ENCODE measurements around the gene HELZ.
"Not testable (repeated sequence)": the region's sequence is repeated elsewhere in the genome, so short reads cannot be mapped to it uniquely, and the experiment has no call there.

HELZ gene

GRCh38 chr17:67265436-67266019, 20.5 kb upstream of the HELZ start:
- DNase-seq (ENCODE audit: low read depth): no peak

GRCh38 chr17:67262435-67263117, 17.6 kb upstream of the HELZ start:
- DNase-seq (ENCODE audit: low read depth): no peak

GRCh38 chr17:67260170-67260987, 15.4 kb upstream of the HELZ start:
- DNase-seq (ENCODE audit: low read depth): no peak

GRCh38 chr17:67258821-67259468, 13.9 kb upstream of the HELZ start:
- peak; percentile 27 for DNase-seq (ENCODE audit: low read depth)

- DNase-seq (ENCODE audit: low read depth): no peak
Observed at GRCh38 chr17:67256075-67256732, 11.2 kb upstream of the HELZ start.

DNA sequence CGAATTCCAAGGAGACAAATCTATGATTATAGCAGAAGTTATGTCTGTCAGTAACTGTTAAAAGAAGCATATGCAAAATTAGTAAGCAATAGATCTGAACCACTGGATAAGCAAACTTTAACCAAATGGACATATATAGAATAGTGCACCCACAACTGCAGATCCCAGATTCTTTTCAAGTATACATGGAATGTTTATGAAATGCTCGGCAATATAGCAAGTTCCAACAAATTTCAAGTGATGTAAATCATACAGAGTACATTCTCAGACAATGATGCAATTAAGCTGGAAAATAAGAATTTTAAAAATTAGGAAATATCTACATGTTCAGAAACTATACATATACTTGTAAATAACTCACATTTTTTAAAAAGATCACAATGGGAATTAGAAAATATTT, 8.4 kb upstream of the HELZ start:
- no peak for DNase-seq (ENCODE audit: low read depth)

GRCh38 chr17:67251586-67251985, 6.6 kb upstream of the HELZ start:
- not testable (repeated sequence) for DNase-seq (ENCODE audit: low read depth)

GRCh38 chr17:67248291-67248690, 3.3 kb upstream of the HELZ start:
- DNase-seq (ENCODE audit: low read depth): no peak

GRCh38 chr17:67247416-67247900, 2.5 kb upstream of the HELZ start:
- no peak for DNase-seq (ENCODE audit: low read depth)

DNA sequence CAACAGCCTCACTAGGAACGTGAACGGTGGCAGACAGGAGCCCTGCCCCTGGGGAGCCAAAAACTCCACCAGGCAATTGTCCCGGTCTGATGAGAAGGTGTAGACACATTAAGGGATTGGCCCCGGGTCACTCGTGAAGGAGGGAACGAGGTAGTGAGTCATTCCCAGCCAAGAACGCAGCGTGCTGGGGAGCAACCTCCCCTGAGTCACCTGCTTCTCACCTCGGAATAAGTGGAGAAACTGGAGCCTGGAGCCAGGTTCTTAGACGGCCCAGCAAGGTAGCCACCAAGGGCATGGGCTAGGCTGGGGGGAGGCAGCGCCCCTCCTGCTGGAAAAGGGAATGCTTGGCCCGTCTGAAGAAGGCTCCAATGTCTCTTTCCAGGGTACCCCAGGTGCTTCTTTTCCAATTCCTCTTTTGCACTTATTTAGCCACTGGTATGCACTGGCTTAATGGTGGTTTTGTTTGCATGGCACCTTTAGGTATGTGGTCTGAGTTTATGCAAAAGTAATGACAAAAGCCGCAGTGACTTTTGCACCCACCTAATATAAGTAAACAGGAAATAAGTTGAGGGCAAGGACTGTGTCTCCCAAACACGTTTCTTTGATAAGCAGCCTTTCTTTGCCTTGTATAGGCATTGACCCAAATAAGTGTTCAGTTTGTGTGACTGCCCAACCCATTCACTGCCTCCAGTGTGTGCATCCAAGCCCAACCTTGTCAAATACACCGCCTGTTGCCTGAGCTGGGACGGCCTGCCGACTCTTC, 1.8 kb upstream of the HELZ start:
- DNase-seq (ENCODE audit: low read depth): peak; percentile 37

DNA sequence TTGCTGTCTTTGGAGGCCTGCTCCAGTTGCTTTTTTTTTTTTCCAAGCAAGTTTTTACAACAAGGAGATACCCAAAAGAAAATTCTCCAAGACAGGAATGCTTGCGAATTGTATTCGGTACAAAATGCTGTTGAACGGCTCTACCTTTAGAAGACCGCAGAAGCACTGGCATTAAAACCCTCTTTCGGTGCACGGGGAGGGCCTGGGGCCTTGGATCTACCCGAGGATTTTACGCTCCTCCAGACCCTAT, 1.3 kb upstream of the HELZ start:
- no peak for DNase-seq (ENCODE audit: low read depth)

- peak; percentile 15 for DNase-seq (ENCODE audit: low read depth)
Observed at GRCh38 chr17:67245694-67246402, 852 bp upstream of the HELZ start.

DNA sequence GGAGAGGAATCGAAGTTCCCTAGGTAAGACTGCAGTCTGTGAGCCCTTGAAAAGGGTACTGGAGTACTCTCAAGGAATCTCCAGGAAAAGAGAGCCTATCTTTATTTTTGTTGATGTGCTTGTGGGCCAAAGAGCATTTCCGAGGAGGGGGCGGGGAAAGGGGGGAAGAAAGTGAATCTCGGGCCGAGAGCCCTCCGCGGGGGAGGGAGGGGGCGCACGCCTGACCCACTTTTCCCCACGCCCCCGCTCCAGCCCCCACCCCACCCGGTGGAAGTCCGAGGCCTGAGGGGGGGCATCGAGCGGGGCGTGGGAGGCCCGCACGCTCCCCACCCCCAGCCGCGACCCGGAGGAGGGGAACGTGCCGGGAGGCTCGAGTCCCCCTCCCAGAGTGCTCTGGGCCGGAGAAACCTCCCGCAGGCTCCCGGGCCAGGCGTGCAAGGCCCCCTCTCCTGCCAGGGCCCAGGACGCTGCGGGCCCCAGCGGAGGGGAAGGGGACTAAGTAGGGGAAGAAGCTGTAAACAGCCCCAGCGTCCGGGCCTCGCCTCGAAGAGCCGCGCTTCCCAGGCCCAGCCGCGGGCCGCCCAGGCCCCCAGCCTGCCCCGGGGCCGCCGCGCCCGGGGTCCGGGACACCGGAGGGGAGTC, 444 bp downstream of the HELZ start:
- DNase-seq (ENCODE audit: low read depth): peak; percentile 10

GRCh38 chr17:67243284-67243683, 1.7 kb downstream of the HELZ start:
- no peak for DNase-seq (ENCODE audit: low read depth)

DNA sequence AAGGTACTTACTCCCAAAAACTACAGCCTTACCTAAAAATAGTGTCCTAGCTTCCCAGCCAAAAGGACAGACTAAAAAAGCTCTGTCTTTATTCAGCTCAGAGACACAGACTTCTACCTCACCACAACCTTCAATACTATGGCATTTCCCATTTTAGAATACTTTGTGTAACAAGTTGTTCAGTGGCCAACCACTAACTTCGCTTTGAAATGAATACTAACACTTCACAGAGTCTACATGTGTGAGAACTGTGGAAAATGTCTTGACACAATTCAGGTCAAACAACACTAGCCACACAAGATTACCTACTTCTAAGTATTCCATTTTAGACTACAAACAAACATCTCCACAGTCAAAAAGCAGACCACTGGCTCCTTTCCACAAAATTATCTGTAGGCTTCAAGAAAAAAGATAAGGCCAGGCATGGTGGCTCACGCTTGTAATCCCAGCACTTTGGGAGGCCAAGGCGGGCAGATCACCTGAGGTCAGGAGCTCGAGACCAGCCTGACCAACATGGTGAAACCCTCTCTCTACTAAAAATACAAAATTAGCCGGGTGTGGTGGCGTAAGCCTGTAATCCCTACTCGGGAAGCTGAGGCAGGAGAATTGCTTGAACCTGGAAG, 3.2 kb downstream of the HELZ start:
- no peak for DNase-seq (ENCODE audit: low read depth)

DNA sequence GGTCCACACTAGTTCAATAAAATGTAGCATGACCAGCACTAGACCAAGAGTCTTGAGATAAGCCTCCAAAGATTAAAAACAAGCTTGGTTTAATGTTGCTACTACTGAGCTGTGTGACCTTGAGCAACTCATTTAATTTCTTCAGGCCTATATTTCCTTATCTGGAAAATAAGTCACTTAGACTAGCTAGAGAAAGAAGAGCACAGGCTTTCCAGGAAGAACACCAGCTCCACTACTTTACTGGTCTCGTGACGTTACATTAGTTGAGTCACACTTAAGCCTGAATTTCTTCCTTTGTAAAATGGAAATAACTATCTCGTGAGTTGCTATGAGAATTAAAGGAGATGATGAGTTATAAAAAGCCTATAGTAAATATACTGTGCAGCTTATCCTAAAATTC, 5.4 kb downstream of the HELZ start:
- DNase-seq (ENCODE audit: low read depth): no peak

GRCh38 chr17:67238991-67239390, 6.0 kb downstream of the HELZ start:
- DNase-seq (ENCODE audit: low read depth): no peak

GRCh38 chr17:67232441-67232840, 12.6 kb downstream of the HELZ start:
- DNase-seq (ENCODE audit: low read depth): no peak

- no peak for DNase-seq (ENCODE audit: low read depth)
Observed at GRCh38 chr17:67229109-67229955, 15.7 kb downstream of the HELZ start.

Measured in stimulated activated CD8-positive, alpha-beta memory T cell treated with anti-CD3 and anti-CD28 coated beads, Interleukin-12 subunit alpha, Interleukin-12 subunit beta, amount 100 ng/mL, for 4 hours (primary cell).